Fibroblast of skin of abdomen (primary cell): ENCODE data around the gene RIPK3.

ENCODE experiments used
- DNase-seq: peaks from one replicate; pipeline ENCODE4 v3.0.0-alpha.2; 2013

The RIPK3 gene

GRCh38 chr14:24321212-24321975, 18.4 kb downstream of the RIPK3 start:
- no peak for DNase-seq

GRCh38 chr14:24317141-24317928, 22.5 kb downstream of the RIPK3 start:
- DNase-seq, result no peak

- DNase-seq, result no peak
Measured at GRCh38 chr14:24316597-24316950, 23.2 kb downstream of the RIPK3 start.

GRCh38 chr14:24315807-24316596, 23.8 kb downstream of the RIPK3 start:
- DNase-seq, result no peak

- DNase-seq, result no peak
Measured at GRCh38 chr14:24315243-24315806, 24.5 kb downstream of the RIPK3 start.

GRCh38 chr14:24314377-24315193, 25.2 kb downstream of the RIPK3 start:
- DNase-seq, result no peak

- no peak for DNase-seq
Measured at GRCh38 chr14:24313913-24314312, 25.9 kb downstream of the RIPK3 start.

GRCh38 chr14:24312736-24313507, 26.9 kb downstream of the RIPK3 start:
- DNase-seq, result no peak

- no peak for DNase-seq
Measured at GRCh38 chr14:24311837-24312615, 27.8 kb downstream of the RIPK3 start.

GRCh38 chr14:24310646-24311604, 28.9 kb downstream of the RIPK3 start, which contains the start of gene LTB4R:
Gene LTB4R, plus strand, starts transcription at chr14:24311502. Its CDS starts 4,150 bp downstream, at chr14:24315652.
- DNase-seq, result peak; percentile 65

- DNase-seq, result no peak
Measured at GRCh38 chr14:24310265-24310645, 29.5 kb downstream of the RIPK3 start.

GRCh38 chr14:24309538-24310264, 30.1 kb downstream of the RIPK3 start, which contains the start of gene LTB4R2:
Gene LTB4R2, plus strand, starts transcription at chr14:24310140. Its CDS starts 525 bp downstream, at chr14:24310665.
- no peak for DNase-seq

GRCh38 chr14:24308342-24309124, 31.3 kb downstream of the RIPK3 start:
- no peak for DNase-seq

GRCh38 chr14:24307575-24308341, 32.0 kb downstream of the RIPK3 start, which contains the start of gene CIDEB:
Gene CIDEB, minus strand, starts transcription at chr14:24307977. Its CDS starts 119 bp downstream, at chr14:24307858.
- DNase-seq, result peak; percentile 51

- DNase-seq, result no peak
Measured at GRCh38 chr14:24307156-24307574, 32.6 kb downstream of the RIPK3 start.

- no peak for DNase-seq
Measured at GRCh38 chr14:24304019-24304387, 35.8 kb downstream of the RIPK3 start.
